Measurements from ENCODE around the gene TRIM47.

DNA sequence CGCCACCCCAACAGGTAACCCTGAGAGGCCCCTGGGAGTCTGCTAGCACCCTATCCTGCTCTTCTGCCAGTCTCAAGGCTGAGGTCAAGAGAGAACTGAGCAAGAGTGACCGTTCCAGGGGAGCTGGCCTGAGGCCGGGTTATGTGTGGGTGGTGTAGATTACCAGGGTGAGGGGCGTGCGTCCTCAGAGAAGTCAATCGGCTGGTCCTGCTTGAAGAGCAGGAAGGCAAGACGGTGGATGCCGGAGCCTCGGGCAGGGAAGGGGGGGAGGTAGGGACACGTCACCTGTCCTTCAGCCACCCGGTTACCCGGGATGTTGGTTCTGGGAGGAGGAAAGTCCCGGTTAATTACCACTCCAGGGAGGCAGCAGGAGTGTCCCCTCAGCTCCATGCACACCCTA is 21.0 kb upstream of the TRIM47 start:
- TF ChIP-seq POLR2A (IDR thresholded peaks at IDR 0.05) (no peak), EP300 (IDR thresholded peaks at IDR 0.05) (no peak)
- TF ChIP-seq, protein P1, sequence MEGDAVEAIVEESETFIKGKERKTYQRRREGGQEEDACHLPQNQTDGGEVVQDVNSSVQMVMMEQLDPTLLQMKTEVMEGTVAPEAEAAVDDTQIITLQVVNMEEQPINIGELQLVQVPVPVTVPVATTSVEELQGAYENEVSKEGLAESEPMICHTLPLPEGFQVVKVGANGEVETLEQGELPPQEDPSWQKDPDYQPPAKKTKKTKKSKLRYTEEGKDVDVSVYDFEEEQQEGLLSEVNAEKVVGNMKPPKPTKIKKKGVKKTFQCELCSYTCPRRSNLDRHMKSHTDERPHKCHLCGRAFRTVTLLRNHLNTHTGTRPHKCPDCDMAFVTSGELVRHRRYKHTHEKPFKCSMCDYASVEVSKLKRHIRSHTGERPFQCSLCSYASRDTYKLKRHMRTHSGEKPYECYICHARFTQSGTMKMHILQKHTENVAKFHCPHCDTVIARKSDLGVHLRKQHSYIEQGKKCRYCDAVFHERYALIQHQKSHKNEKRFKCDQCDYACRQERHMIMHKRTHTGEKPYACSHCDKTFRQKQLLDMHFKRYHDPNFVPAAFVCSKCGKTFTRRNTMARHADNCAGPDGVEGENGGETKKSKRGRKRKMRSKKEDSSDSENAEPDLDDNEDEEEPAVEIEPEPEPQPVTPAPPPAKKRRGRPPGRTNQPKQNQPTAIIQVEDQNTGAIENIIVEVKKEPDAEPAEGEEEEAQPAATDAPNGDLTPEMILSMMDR (IDR thresholded peaks at IDR 0.05): no peak

All from tibial nerve (tissue), 4 donors.